Measurements from ENCODE around the gene SLC45A1.

DNA sequence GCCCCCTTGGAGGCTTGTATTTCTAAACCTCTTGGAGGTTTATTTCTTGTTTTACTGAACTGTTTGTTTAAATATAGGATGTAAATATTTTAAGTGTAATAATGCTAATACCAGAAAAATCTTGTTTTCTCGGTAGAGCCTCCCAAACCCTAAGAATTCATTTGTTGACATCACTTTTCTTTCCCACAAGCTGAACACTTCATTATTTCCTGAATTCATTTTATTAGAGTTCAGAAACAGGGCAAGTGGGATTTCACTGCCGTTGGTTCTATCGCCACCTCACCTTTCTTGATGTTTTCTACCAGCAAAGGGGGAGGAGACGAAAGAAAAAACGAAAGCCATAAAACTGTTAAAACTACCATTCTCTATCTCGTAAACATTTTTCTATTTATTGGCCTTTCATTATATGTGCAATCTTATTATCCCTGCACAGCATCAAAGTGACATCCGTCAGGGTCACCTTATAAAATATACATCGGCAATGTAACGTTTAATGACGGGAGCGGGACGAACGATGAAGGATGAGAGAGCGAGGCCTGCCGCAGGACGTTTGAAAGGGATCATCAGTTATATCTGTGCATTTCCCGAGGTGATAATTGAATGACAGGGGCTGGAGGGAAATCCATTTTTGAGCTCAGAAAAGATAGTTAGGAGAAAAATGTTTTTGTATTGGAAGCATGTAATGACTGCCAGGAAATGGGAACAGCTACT lies 59.5 kb downstream of the SLC45A1 start:
- TF ChIP-seq CTCF (IDR thresholded peaks at IDR 0.05), result no peak
- TF ChIP-seq POLR2A (IDR thresholded peaks at IDR 0.05), result no peak

Data from lower leg skin (tissue), 3 donors.